Thoracic aorta (tissue), 2 donors: ENCODE measurements around the gene AP5S1. TPM values are rescaled to one million over a fixed set of nuclear protein-coding genes. Genes with fewer than 3 reads are reported as not detected.

ENCODE experiments used
- ATAC-seq: fragments of 150-250 bp; one replicate; pipeline ENCODE4 v1.8.0; 2017; ENCODE audit warnings: low read depth; ENCODE audit not compliant: insufficient number of reproducible peaks, low FRiP score
- DNase-seq: peaks from one replicate; pipeline ENCODE4 v3.0.0-alpha.2; 2020; ENCODE audit warnings: low spot score
- H3K27ac ChIP-seq, 2 donors: fragments of 200-600 bp; sonication (generic); 1 replicate in 1 of 2; 2 replicates in 1 of 2; pipeline ENCODE4 v1.5.1; 2016; ENCODE audit warnings: mild to moderate bottlenecking in 2 of 2, moderate library complexity in 2 of 2
- H3K27me3 ChIP-seq: fragments of 200-600 bp; sonication (generic); replicated peaks from 2 replicates; pipeline ENCODE4 v1.6.0; 2016; ENCODE audit warnings: mild to moderate bottlenecking; ENCODE audit not compliant: insufficient read depth
- H3K36me3 ChIP-seq: fragments of 200-600 bp; sonication (generic); one replicate; pipeline ENCODE4 v1.5.1; 2016
- H3K4me1 ChIP-seq, 2 donors: fragments of 200-600 bp; sonication (generic); 1 replicate in 1 of 2; 2 replicates in 1 of 2; pipeline versions ENCODE4 v1.5.1 to v1.6.0; 2016; ENCODE audit warnings: low read depth in 2 of 2, mild to moderate bottlenecking in 1 of 2; ENCODE audit not compliant: control insufficient read depth in 1 of 2
- H3K4me3 ChIP-seq: fragments of 200-600 bp; sonication (generic); 2 replicates; pipeline ENCODE4 v1.5.1; 2016; ENCODE audit warnings: mild to moderate bottlenecking
- H3K9me3 ChIP-seq: fragments of 200-600 bp; sonication (generic); 2 replicates; pipeline ENCODE4 v1.5.1; 2016
- total RNA-seq, 2 donors: library from RNA; depleted of rRNA; stranded (reverse); fragments of >200 nt; gene quantifications; one replicate each; pipeline versions ENCODE4 v1.1.0 to v1.2.3, GENCODE V29; 2016
- TF ChIP-seq, protein P1 (sequence below): fragments of 200-600 bp; sonication (generic); IDR thresholded peaks from one replicate; pipeline ENCODE4 v1.5.1; 2019; ENCODE audit warnings: antibody characterized with exemption

AP5S1 gene
- total RNA-seq, 2 donors from 2014 or later: 12.3 to 18.0 TPM

GRCh38 chr20:3861191-3861590 is 40.8 kb downstream of the AP5S1 start:
- H3K36me3 ChIP-seq: peaks cover 97% of the 10 kb centered on the region

DNA sequence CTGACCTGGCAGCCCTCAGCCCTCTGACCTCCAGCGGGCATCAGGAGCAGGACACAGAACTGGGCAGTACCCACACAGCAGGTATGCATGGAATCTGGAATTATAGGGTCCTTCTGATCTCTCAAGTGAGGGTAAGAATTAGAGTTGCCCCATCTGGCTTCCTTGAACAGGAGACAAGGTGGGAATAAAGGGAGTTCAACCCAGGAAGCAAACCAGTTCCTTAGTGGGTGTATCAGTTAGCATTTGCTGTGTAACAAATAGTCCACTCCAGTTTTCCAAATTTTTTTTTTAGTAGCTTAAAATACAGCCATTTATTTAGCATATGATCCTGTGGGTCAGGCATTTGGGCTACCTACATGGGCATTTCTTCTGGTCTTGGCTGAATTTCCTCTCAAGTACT is 42.0 kb downstream of the AP5S1 start:
- peaks cover 88% of the 10 kb centered on the region for H3K36me3 ChIP-seq
- H3K4me3 ChIP-seq: no peak overlapping the region
- TF ChIP-seq, protein P1, sequence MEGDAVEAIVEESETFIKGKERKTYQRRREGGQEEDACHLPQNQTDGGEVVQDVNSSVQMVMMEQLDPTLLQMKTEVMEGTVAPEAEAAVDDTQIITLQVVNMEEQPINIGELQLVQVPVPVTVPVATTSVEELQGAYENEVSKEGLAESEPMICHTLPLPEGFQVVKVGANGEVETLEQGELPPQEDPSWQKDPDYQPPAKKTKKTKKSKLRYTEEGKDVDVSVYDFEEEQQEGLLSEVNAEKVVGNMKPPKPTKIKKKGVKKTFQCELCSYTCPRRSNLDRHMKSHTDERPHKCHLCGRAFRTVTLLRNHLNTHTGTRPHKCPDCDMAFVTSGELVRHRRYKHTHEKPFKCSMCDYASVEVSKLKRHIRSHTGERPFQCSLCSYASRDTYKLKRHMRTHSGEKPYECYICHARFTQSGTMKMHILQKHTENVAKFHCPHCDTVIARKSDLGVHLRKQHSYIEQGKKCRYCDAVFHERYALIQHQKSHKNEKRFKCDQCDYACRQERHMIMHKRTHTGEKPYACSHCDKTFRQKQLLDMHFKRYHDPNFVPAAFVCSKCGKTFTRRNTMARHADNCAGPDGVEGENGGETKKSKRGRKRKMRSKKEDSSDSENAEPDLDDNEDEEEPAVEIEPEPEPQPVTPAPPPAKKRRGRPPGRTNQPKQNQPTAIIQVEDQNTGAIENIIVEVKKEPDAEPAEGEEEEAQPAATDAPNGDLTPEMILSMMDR: no peak
- H3K27me3 ChIP-seq: no peaks in the 10 kb centered on the region
- no peaks in the 10 kb centered on the region for H3K4me1 ChIP-seq
- DNase-seq (no peak), ATAC-seq (no peak)
- H3K9me3 ChIP-seq: no peaks in the 10 kb centered on the region
- no peak overlapping the region for H3K27ac ChIP-seq

More at GRCh38 chr20:3861191-3861590, 40.8 kb downstream of the AP5S1 start:
- Histone ChIP-seq H3K27ac (no peak overlapping the region), H3K4me1 (no peaks in the 10 kb centered on the region), H3K27me3 (no peaks in the 10 kb centered on the region), H3K4me3 (no peak overlapping the region), H3K9me3 (no peaks in the 10 kb centered on the region)
- DNase-seq (no peak), ATAC-seq (no peak)
- TF ChIP-seq, protein P1: no peak

DNA sequence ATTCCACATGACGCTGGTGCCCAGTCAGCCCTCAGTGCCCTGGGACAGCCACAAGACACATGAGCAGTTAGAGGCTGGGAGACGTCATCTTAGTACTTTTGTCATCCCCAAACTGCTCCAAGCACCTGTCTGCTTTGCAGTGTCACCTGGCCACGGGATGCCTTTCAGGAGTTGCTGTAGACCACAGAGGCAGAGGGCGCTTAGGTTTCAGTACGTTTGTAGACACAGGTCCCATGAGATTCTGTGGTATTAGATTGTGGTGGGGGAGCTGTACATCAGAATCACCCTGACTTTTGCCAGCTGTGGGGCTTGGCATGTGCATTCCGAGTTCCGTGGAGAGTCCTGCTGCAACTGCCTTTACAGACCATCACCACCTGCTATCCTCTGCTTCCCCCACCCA is 43.0 kb downstream of the AP5S1 start:
- no peaks in the 10 kb centered on the region for H3K4me1 ChIP-seq
- no peaks in the 10 kb centered on the region for H3K27me3 ChIP-seq
- ATAC-seq (no peak), DNase-seq (no peak)
- H3K4me3 ChIP-seq: no peak overlapping the region
- peaks cover 78% of the 10 kb centered on the region for H3K36me3 ChIP-seq
- H3K9me3 ChIP-seq: no peaks in the 10 kb centered on the region
- TF ChIP-seq, protein P1: no peak
- no peak overlapping the region for H3K27ac ChIP-seq

DNA sequence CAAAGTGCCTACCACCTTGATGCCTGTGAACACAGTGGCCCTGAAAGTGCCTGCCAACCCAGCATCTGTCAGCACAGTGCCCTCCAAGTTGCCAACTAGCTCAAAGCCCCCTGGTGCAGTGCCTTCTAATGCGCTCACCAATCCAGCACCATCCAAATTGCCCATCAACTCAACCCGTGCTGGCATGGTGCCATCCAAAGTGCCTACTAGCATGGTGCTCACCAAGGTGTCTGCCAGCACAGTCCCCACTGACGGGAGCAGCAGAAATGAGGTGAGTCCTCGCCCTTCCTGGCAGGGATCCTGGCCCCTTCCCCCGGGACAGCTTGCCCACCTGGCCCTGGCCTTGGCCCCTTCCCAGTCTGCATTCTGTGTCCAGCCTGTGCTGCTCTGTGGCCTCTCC is 44.2 kb downstream of the AP5S1 start:
- Histone ChIP-seq H3K9me3 (no peaks in the 10 kb centered on the region), H3K4me3 (no peak overlapping the region), H3K36me3 (peaks cover 68% of the 10 kb centered on the region), H3K27ac (no peak overlapping the region), H3K27me3 (no peaks in the 10 kb centered on the region), H3K4me1 (no peaks in the 10 kb centered on the region)
- TF ChIP-seq, protein P1: no peak
- DNase-seq: no peak
- ATAC-seq: no peak

- no peak for ATAC-seq
Measured at GRCh38 chr20:3865152-3865886, 45.0 kb downstream of the AP5S1 start.

More at GRCh38 chr20:3865152-3865886, 45.0 kb downstream of the AP5S1 start:
- Histone ChIP-seq H3K9me3 (no peaks in the 10 kb centered on the region), H3K36me3 (peaks cover 60% of the 10 kb centered on the region), H3K4me3 (no peak overlapping the region), H3K27ac (no peak overlapping the region), H3K27me3 (no peaks in the 10 kb centered on the region), H3K4me1 (no peaks in the 10 kb centered on the region)
- no peak for DNase-seq
- TF ChIP-seq, protein P1: no peak
